HG03175 (cell line): ENCODE measurements around the gene CYTH3.
A peak's percentile ranks its signal among the peaks of the same experiment; 100 is the strongest.

Experiments used
- ATAC-seq: cut with Tn5 transposase; IDR thresholded peaks from one replicate; pipeline ENCODE4 v1.9.1; 2021; ENCODE audit warnings: mild to moderate bottlenecking, moderate library complexity; ENCODE audit not compliant: unreplicated experiment

The CYTH3 gene

DNA sequence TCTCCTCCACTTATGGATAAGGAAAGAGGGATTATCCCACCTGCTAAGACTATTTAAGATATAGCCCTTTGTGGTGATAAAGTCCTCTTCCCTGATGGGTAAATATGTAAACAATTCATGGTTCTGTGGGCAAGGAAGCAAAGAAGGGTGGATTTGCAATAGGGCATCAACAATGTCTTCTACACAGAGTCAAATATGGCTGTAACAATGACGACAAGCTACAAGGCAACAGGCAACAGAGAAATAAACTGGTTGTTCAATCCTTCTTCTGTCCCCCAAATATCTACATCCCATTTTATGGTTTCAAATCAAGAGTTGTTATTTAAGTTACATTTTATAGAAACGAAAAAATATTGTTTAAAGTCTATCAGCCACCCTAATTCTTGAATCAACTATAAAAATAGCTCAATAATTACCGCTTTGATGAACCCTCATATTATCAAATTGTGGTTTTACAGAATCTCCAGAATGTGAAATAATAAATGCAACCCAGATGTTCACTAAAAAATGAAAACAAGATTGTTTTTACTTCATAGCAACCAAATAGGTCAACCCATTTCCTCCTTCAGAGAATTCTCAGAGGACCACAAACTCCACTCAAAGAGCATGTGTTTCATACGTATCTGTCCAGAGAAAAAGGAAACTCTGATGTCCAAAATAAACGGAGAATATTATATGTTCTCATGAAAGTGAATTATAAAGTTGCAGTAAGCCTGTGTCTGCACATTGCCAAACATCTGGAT, 13.8 kb downstream of the CYTH3 start:
- no peak for ATAC-seq

DNA sequence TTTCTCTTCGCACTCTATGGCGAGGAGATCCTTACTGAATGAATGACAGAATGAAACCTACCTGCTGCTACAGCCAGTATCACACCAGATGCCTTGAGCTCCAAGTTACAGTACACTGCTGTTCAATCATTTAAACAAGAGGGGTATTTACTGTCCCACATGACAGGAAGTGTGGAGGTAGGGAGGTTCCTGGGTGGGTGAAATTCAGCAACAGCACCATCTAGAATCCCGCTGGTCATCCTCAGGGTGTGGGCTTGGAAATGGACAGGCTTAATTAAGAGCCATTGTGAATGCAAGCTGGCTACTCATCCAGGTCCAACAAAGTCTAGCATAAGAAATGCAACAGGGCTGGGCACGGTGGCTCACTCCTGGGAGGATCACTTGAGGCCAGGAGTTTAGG, 14.7 kb downstream of the CYTH3 start:
- ATAC-seq = no peak

DNA sequence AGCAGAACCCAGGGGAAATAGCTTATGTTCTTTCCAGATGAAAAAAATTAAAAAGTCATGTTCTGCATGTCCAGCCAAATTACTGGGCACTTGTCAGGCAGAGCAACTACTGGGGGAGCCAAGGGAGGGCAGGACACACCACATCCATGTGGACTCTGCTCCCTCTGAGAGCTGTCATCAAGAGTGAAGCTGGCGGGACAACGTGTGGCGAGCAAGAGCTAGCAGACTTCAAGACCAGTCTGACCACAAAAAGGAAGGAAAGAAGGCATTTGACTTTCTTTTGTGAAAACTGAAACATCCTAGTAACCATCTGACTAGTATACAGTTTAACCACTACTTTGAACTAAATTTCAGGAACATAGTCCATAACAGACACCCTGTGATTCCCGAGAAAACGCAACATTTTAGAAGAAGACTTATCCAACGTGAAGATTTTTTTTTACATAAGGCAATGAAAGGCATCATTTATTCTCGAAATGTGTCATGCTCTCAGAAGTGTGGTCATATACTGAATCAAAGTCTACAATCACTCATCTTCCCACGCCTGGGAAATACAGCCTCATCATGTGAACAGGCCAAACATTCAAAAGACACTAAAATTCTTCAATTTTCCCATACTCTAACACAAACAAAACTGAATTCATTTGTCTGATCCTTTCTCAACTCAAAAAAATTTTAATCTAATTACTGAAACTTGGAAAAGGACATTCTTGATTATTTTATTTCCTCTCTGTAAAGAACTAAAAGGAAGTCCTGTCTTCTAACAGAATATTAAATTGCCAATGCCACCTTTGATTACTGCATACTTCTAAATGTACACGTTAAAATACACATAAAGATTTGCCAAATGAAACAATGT, 15.5 kb downstream of the CYTH3 start:
- peak; percentile 78 for ATAC-seq

DNA sequence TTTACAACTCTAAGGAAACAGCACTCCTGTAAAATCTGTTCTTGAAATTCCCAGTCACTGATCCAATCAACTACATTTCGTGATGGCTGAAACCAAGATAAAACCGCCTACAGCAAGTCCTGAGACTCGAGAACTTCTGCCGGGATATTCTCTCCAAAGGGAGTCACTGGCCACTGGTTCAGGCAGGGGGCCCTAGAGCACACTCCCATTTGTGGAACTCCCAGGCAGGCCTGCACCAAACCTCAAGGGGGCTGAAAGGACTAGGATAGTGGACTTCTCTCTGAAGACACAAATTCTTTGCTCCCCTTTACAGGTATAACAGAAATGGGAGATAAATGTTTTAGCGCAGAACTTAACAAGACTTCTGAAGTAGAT, 16.3 kb downstream of the CYTH3 start:
- no peak for ATAC-seq

DNA sequence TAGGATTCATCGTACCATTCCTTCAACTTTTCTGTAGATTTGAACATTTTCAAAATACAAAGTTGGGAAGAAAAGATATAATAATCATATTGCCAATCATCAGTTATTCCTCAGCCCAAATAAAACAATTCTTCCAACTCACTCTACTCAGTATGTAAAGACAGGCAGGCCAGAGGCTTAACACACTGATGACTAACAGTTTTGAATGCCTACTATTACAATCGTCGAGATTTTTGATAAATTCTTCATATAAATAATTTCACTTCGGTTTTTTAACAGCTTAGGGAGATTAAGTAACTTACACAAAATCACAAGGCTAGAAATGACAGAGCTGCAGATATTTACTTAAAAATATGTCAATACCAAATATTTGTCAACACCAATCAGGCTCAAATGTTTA, 17.6 kb downstream of the CYTH3 start:
- no peak for ATAC-seq

DNA sequence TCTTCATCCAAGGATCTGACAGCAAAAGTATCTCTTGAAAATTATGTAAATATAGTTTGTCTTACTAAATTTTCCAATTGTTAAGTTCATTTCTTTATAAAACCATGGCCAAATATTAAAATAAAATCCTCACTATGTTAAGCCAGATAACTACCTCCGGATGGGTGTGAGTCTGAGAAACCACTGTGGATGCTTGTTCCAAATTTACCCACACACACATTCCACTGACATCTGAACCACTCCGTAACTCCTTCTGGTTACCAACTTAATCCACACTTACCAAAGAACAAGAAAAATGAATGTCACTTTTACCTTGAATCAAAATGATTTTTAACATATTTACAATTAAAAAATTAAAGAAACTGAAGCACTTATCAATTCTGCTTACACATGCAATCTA, 19.7 kb downstream of the CYTH3 start:
- no peak for ATAC-seq

DNA sequence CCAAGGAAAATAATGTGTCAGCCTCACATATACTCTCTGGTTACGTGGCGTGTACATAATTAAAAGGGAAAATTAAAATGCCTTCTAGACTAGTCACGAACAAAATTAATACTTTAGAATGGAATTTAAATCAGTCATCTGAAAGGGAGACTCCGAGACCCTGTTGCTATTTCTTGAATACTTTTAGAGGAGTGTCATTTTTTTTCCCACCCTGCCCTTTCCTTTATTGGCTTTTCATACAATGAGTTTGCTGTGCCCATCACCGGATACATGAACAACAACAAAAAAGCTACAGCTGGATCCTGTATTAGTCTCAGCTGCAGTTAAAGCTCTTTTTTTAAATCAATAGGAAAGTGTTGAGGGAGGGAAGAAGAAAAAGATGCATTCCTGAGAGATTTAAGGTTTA, 20.1 kb downstream of the CYTH3 start:
- ATAC-seq = no peak

DNA sequence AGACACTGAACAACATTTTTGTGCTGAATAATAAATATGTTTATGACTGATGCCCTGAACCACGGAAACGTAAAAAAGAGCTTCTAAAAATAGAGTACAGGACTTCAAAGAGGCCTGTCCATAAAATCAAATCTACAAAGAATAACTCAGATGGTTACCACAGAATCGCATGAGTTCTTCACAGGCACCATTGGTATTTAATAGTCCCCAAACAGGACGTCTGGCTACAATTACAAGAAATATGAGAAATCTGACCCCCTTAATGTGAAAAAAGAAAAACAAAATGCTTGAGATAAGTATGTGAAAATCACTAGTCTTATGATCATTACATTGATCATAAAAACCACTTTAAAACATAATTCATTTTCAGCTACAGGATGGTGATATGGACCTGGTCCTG, 20.8 kb downstream of the CYTH3 start:
- ATAC-seq = no peak

DNA sequence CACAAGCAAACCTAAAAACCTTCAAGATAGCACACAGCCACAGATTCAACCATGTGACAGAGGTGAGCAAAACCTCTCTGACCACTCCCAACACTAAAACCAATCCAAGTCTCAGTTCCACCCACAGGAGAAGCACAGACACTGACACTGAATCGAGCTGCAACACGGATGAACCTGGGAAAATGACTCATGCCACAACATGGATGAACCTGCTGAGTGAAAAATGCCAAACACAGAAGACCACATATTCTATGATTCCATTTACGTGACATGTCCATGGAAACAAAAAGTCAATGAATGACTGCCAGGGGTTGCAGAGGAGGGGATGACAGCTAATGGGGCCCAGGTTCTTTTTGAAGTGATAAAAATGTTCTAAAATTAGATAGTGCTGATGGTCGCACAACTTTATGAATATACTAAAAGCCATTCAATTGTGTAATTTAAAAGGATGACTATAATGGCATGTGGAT, 22.0 kb downstream of the CYTH3 start:
- ATAC-seq = peak; percentile 72

DNA sequence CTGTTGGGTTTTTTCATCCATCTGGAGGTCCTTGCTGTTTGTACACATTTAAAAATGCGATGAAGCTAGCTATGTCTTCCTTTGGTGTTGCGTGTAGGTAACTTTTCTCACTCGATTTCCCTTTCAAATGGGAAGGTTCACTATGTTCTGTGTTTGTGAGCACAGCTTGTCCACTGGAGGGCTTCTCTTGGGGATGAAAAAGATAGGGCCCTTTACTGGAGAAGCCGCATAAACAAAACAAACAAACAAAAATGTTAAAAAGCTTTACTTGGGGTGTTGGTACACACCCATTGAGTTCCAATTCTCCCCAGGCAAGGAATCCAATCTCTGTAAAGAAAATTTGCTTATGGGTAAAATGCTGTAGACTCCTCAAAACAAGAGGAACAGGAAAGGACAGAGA, 23.4 kb downstream of the CYTH3 start:
- no peak for ATAC-seq

DNA sequence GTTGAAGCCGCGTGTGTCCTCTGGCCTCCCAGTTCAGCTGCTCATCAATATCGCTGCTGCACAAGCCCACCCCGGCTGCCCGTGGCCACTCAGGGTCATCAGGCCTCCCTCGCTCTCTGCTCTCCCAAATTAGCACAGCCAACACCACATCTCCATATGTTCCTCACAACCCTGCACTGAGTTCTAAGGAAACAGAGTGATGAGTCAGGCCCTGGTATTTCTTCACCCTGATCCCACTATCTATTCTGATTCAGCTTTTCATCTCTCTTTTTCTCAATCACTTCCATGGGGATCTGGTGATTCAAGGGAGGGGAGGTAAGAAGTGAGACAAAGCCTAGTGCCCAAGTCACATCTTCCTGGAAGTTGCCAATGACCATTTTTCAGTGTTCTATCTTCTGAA, 23.8 kb downstream of the CYTH3 start:
- no peak for ATAC-seq

DNA sequence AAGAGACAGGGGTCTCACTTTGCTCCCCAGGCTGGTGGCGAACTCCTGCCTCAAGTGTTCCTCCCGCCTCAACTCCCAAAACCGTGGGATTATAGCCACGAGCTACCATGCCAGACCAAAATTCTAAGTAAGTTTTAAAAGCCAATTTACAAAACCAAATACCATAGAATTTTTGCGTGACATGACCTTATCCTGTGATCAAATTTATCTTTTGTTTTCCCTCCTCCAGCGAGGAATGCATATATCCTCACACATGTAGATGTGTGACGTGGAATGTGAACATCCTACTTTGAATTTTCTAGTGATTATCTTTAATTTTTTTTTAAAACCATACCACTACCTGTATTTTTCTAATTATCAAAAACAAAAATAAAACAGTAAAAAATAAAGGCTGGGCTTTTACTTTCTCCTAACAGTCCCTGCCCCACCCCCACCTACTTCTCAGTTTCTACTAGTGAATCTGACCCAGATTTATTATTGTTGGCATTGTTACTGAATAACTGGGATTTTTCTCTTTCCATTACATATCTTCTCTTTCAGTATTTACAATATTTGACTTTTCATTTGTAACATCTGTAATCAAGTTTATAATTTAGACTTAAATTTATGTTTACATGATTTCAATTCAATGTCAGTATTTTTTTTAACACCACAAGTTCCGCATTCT, 26.0 kb downstream of the CYTH3 start:
- no peak for ATAC-seq

DNA sequence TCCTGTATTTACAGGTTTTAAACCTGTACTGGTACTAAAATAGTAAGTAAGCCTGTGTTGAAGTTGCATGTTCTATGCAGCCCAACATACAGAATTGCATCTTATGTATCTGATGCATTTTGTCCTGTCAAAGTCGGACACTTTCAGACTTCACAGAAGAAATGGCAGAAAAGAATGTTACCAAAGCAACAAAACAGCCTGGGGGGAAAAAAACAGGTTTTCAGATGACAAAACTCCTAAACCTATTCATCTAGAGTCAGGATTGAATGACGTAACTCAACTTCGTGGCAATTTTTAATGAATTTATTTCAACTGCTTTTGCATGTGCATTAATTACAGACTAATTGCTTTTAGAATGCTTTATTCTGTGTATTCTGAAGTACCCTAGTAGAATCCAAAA, 28.4 kb downstream of the CYTH3 start:
- no peak for ATAC-seq

DNA sequence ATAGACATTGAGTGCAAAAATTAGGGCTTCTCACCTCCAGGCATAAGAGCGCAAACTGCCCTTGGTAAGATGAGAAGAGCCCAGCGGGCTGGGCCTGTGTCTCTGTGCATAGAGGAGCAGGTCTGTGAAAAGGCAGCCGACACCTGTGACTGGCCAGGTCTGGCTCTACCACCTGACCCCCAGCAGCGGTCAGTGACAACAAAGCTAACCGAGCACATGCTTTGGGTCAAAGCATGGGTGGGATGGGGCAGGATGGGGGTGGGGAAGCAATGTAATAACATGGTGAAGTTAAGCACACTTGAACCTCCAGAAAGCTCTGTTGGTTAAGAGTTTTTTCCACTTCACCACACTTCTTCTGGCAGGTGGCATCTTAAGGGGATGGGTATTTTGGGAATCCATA, 29.3 kb downstream of the CYTH3 start:
- no peak for ATAC-seq

DNA sequence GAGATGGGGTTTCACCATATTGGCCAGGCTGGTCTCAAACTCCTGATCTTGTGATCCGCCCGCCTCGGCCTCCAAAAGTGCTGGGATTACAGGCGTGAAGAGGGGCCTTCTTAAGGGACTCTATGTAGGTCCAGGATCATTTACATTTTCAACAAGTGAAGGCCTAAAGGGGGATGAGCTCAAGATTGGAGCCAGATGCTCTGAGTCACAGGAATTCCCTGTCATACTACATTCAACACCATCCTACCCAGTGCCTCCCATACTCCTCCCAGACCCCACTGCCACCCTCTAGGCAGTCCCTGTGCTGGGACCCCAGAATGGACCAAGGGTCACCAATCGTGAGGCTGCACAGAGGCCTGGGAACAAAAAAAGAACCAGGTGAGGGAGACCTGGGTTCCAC, 29.9 kb downstream of the CYTH3 start:
- no peak for ATAC-seq

DNA sequence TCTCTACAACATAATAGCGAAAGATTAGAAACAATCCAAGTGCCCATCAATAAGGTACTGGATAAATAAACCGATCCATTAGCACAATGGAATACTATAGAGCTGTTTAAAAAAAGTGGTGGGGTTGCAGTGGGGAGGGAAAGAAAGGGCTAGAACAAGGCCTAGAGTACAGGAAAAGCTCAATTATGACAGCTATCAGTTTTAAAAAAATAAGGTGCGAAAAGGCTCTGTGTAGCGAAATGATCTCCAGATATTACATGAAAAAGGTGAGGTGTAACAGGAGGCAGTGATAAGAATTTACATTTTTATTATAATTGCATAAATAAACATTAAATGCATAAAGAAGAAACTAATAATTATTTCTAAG, 30.8 kb downstream of the CYTH3 start:
- no peak for ATAC-seq

DNA sequence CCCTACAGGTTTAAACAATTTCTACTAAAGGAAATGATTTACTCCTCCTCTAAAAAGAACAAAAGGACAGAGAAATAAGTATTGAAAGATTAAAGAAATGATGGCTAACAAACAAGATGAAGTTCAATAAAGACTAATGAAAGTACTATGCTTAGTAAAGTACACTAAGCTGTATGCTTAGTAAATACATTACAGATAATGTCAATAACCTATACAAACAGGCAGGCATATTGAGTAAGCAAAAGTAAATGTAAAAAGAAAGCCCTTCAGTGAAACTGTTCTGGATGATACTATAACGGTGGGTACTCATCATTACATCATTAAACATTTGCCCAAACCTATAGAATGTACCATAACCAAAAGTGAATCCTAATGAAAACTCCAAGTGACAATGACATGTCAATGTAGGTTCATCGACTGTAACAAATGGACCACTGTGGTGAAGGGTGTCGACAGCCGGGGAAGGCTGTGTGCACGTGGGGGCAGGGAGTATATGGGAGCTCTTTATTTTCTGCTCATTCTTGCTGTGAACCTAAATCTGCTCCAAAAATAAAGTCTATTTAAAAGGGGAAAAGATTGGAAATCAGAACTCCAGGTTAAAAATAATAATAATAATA, 34.0 kb downstream of the CYTH3 start:
- ATAC-seq = no peak

DNA sequence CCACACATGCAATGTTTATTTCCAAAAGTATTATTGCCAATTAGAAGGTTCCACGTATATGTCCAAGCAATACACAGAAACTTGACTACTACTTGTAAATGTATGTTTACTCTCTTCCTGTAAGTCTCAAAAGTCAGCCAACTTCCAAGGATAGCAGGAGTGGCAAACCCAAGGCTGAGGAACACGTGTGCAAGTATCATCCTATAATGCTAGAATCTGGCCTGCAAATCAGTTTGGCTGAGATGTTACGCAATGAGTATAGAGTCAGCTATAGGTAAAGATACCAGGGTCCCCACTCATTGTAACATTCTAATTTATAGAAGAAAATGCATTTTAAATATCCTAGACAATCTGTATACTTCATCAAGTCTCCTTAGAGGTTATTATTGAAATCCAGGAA, 34.7 kb downstream of the CYTH3 start:
- no peak for ATAC-seq

DNA sequence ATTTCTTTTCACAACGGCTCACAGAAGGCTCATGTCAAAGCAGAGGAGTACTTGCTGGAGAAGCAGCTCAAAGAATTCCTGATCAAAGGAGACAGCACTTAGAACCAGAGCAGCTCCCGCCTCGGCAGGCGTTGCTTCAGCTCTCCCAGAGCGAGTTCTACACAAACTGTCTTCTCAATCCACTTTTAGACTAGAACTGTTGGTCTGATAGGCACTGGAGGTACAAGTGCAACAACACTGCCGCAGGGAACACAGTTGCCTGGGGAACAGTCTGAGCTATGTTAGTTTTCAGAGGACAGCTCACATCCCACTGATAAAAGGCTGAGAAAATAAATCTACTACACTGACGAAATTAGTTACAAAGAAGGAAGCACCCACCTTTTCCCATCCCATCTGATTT, 35.4 kb downstream of the CYTH3 start:
- no peak for ATAC-seq

DNA sequence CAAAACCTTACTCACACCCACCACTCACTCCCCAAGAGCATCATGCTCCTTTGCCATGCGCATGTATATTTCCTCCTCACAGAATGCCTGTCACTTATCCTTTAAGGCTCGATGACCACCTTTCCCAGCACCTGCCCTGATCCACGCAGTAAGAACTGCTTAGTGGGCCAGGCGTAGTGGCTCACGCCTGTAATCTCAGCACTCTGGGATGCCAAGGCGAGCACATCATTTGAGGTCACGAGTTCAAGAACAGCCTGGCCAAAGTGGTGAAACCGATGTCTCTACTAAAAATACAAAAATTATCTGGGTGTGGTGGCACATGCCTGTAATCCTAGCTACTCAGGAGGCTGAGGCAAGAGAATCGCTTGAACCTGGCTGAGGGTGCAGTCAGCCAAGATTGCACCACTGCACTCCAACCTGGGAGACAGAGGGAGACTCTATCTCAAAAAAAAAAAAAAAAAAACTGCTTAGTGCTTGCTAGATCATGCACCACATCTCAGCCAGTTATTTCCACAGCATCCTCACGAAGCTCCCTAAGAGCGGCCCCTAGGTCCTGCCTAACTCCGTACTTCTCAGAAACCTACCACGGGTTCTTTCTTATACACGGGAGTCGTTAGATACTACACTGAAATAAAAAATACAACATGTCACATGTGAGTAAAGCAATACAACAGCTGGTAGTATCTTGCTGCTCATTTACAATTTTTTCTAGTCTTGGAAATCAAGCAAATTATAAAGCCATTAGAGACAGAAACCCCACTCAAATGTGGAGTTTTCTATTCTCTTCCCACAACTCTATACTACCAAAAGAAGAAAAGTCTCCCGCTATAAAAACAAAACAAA, 37.2 kb downstream of the CYTH3 start:
- no peak for ATAC-seq

DNA sequence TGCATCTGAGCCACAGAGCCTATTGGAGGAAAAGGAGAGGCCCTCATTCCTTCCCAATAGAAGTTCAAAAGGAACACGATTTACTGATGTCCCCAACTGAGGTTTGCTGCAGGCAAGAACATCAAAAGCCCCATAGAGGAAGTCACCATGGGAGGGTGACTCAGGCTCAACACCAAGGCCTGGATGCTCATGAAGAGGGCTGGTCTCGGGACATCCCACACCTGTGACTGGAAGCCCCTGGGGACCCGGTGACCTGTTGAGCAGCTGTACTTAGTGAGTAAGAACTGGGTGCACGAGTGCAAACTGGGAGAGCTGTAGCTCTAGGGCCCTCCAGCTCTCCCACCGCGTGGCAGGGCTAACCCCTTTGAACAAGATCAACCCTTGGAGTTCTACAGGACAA, 38.0 kb downstream of the CYTH3 start:
- ATAC-seq = no peak
